ENCODE measurements around the gene ADPRH.

Gene ADPRH

GRCh38 chr3:119628816-119629445, 49.6 kb downstream of the ADPRH start:
- no peak for DNase-seq
- Histone ChIP-seq H3K27me3 (replicated peaks) (no peaks in the 10 kb centered on the region), H3K4me3 (ENCODE audit: low read depth, low read length) (no peak overlapping the region), H3K36me3 (replicated peaks) (no peaks in the 10 kb centered on the region), H3K27ac (no peak overlapping the region)
- in situ Hi-C loops (cut with HindIII; ENCODE audit: low pct_ligation_motif_present, low sequenced_read_pairs): no loop called here
- TF ChIP-seq, protein P1, sequence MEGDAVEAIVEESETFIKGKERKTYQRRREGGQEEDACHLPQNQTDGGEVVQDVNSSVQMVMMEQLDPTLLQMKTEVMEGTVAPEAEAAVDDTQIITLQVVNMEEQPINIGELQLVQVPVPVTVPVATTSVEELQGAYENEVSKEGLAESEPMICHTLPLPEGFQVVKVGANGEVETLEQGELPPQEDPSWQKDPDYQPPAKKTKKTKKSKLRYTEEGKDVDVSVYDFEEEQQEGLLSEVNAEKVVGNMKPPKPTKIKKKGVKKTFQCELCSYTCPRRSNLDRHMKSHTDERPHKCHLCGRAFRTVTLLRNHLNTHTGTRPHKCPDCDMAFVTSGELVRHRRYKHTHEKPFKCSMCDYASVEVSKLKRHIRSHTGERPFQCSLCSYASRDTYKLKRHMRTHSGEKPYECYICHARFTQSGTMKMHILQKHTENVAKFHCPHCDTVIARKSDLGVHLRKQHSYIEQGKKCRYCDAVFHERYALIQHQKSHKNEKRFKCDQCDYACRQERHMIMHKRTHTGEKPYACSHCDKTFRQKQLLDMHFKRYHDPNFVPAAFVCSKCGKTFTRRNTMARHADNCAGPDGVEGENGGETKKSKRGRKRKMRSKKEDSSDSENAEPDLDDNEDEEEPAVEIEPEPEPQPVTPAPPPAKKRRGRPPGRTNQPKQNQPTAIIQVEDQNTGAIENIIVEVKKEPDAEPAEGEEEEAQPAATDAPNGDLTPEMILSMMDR (IDR thresholded peaks at IDR 0.05; ENCODE audit: low read depth, low read length, missing control alignments): no peak

- TF ChIP-seq, protein P1 (IDR thresholded peaks at IDR 0.05; ENCODE audit: low read depth, low read length, missing control alignments): no peak
- no peaks in the 10 kb centered on the region for H3K36me3 ChIP-seq (replicated peaks)
- no peak overlapping the region for H3K4me3 ChIP-seq (ENCODE audit: low read depth, low read length)
- no peaks in the 10 kb centered on the region for H3K27me3 ChIP-seq (replicated peaks)
- DNase-seq: peak; percentile 43
- in situ Hi-C loops (cut with HindIII; ENCODE audit: low pct_ligation_motif_present, low sequenced_read_pairs): no loop called here
- H3K27ac ChIP-seq: no peak overlapping the region
Measured at GRCh38 chr3:119630128-119630879, 51.0 kb downstream of the ADPRH start.

- in situ Hi-C loops (cut with HindIII; ENCODE audit: low pct_ligation_motif_present, low sequenced_read_pairs): no loop called here
- Histone ChIP-seq H3K27ac (no peak overlapping the region), H3K4me3 (ENCODE audit: low read depth, low read length) (no peak overlapping the region)
Measured at GRCh38 chr3:119630880-119631329, 51.6 kb downstream of the ADPRH start.

GRCh38 chr3:119631516-119631915, 52.2 kb downstream of the ADPRH start:
- DNase-seq: no peak
- TF ChIP-seq, protein P1 (IDR thresholded peaks at IDR 0.05; ENCODE audit: low read depth, low read length, missing control alignments): no peak
- no peaks in the 10 kb centered on the region for H3K36me3 ChIP-seq (replicated peaks)
- H3K4me3 ChIP-seq (ENCODE audit: low read depth, low read length): no peak overlapping the region
- in situ Hi-C loops (cut with HindIII; ENCODE audit: low pct_ligation_motif_present, low sequenced_read_pairs): no loop called here
- no peak overlapping the region for H3K27ac ChIP-seq
- H3K27me3 ChIP-seq (replicated peaks): no peaks in the 10 kb centered on the region

More at GRCh38 chr3:119630880-119631329, 51.6 kb downstream of the ADPRH start:
- TF ChIP-seq, protein P1 (IDR thresholded peaks at IDR 0.05; ENCODE audit: low read depth, low read length, missing control alignments): no peak
- DNase-seq: no peak
- no peaks in the 10 kb centered on the region for H3K27me3 ChIP-seq (replicated peaks)
- no peaks in the 10 kb centered on the region for H3K36me3 ChIP-seq (replicated peaks)

GRCh38 chr3:119632216-119632615, 52.9 kb downstream of the ADPRH start:
- Histone ChIP-seq H3K27me3 (replicated peaks) (no peaks in the 10 kb centered on the region), H3K4me3 (ENCODE audit: low read depth, low read length) (no peak overlapping the region), H3K27ac (no peak overlapping the region), H3K36me3 (replicated peaks) (no peaks in the 10 kb centered on the region)
- TF ChIP-seq, protein P1 (IDR thresholded peaks at IDR 0.05; ENCODE audit: low read depth, low read length, missing control alignments): no peak
- DNase-seq: no peak
- in situ Hi-C loops (cut with HindIII; ENCODE audit: low pct_ligation_motif_present, low sequenced_read_pairs): no loop called here

Data from brain microvascular endothelial cell (primary cell).